HG02623 (cell line): Measurements from ENCODE around the gene MAP7.
A peak's percentile ranks its signal among the peaks of the same experiment; 100 is the strongest.
"Not testable (repeated sequence)": the region's sequence is repeated elsewhere in the genome, so short reads cannot be mapped to it uniquely, and the experiment has no call there.

Experiments
- ATAC-seq: cut with Tn5 transposase; IDR thresholded peaks from one replicate; pipeline ENCODE4 v1.9.1; 2021; ENCODE audit warnings: moderate library complexity; ENCODE audit not compliant: unreplicated experiment

Gene MAP7

GRCh38 chr6:136550330-136551071 is at the start of gene MAP7:
TSS of gene MAP7 (minus strand) at chr6:136550422. CDS start at chr6:136550408, 14 bp downstream.
- ATAC-seq: peak; percentile 65

GRCh38 chr6:136599329-136600011 is 49.2 kb upstream of the MAP7 start:
- ATAC-seq: no peak

- ATAC-seq: no peak
These were observed 47.8 kb upstream of the MAP7 start for GRCh38 chr6:136598048-136598447.

- no peak for ATAC-seq
These were observed 44.4 kb upstream of the MAP7 start for GRCh38 chr6:136594671-136595070.

GRCh38 chr6:136593748-136594490 is 43.7 kb upstream of the MAP7 start:
- ATAC-seq: peak; percentile 96

GRCh38 chr6:136592930-136593673 is 42.9 kb upstream of the MAP7 start:
- ATAC-seq: no peak

GRCh38 chr6:136591617-136592016 is 41.4 kb upstream of the MAP7 start:
- ATAC-seq: no peak

GRCh38 chr6:136590846-136591245 is 40.6 kb upstream of the MAP7 start:
- ATAC-seq: not testable (repeated sequence)

GRCh38 chr6:136587527-136587926 is 37.3 kb upstream of the MAP7 start:
- no peak for ATAC-seq

- ATAC-seq: no peak
These were observed 36.1 kb upstream of the MAP7 start for GRCh38 chr6:136586295-136586694.

GRCh38 chr6:136585523-136585922 is 35.3 kb upstream of the MAP7 start:
- not testable (repeated sequence) for ATAC-seq

- ATAC-seq: not testable (repeated sequence)
These were observed 34.1 kb upstream of the MAP7 start for GRCh38 chr6:136584290-136584689.

GRCh38 chr6:136582711-136583471 is 32.7 kb upstream of the MAP7 start:
- ATAC-seq: no peak

- no peak for ATAC-seq
These were observed 29.6 kb upstream of the MAP7 start for GRCh38 chr6:136579800-136580199.

GRCh38 chr6:136576821-136577220 is 26.6 kb upstream of the MAP7 start:
- no peak for ATAC-seq

GRCh38 chr6:136571496-136571895 is 21.3 kb upstream of the MAP7 start:
- ATAC-seq: no peak

GRCh38 chr6:136571065-136571464 is 20.8 kb upstream of the MAP7 start:
- ATAC-seq: no peak

GRCh38 chr6:136568129-136568528 is 17.9 kb upstream of the MAP7 start:
- ATAC-seq: no peak

- no peak for ATAC-seq
These were observed 17.5 kb upstream of the MAP7 start for GRCh38 chr6:136567688-136568087.

GRCh38 chr6:136566851-136567250 is 16.6 kb upstream of the MAP7 start:
- no peak for ATAC-seq
